Mesenchymal stem cell (in vitro differentiated cells and primary cell): ENCODE measurements around the gene CCR3.
A peak's percentile ranks its signal among the peaks of the same experiment; 100 is the strongest.

Experiments
- DNase-seq: peaks from one replicate; pipeline ENCODE4 v3.0.0-alpha.2; 2013
- H2AFZ ChIP-seq: one replicate; pipeline ENCODE4 v1.6.1; 2013; ENCODE audit warnings: low read depth, mild to moderate bottlenecking, control low read depth, inconsistent platforms, low read length, moderate library complexity
- H2AK5ac ChIP-seq: 2 replicates; pipeline ENCODE4 v1.6.1; 2013; ENCODE audit warnings: low read length, moderate library complexity, mild to moderate bottlenecking, inconsistent platforms; ENCODE audit not compliant: severe bottlenecking
- H2BK120ac ChIP-seq: one replicate; pipeline ENCODE4 v1.6.1; 2013; ENCODE audit warnings: low read depth, mild to moderate bottlenecking, inconsistent platforms, low read length, moderate library complexity
- H2BK12ac ChIP-seq, 2 experiments: one replicate each; pipeline ENCODE4 v1.6.1; 2013; ENCODE audit warnings: inconsistent platforms in 2 of 2, low read length in 2 of 2, mild to moderate bottlenecking in 2 of 2, moderate library complexity in 2 of 2, control low read depth in 1 of 2
- H2BK15ac ChIP-seq: one replicate; pipeline ENCODE4 v1.6.1; 2013; ENCODE audit warnings: mild to moderate bottlenecking, low read depth, inconsistent platforms; ENCODE audit not compliant: poor library complexity, severe bottlenecking
- H2BK5ac ChIP-seq: 2 replicates; pipeline ENCODE4 v1.6.1; 2013; ENCODE audit warnings: low read depth, mild to moderate bottlenecking, low read length, control low read depth, inconsistent platforms; ENCODE audit not compliant: poor library complexity, severe bottlenecking
- H3K14ac ChIP-seq, 2 experiments: one replicate each; pipeline ENCODE4 v1.6.1; 2013; ENCODE audit warnings: inconsistent platforms in 2 of 2, low read length in 2 of 2, control low read depth in 1 of 2, mild to moderate bottlenecking in 1 of 2, moderate library complexity in 1 of 2
- H3K18ac ChIP-seq, 2 experiments: one replicate each; pipeline ENCODE4 v1.6.1; 2013; ENCODE audit warnings: inconsistent platforms in 2 of 2, low read length in 2 of 2, control low read depth in 1 of 2, low read depth in 1 of 2, mild to moderate bottlenecking in 1 of 2
- H3K23ac ChIP-seq, 2 experiments: one replicate each; pipeline ENCODE4 v1.6.1; 2013; ENCODE audit warnings: inconsistent platforms in 2 of 2, low read length in 2 of 2, mild to moderate bottlenecking in 2 of 2, moderate library complexity in 2 of 2, control low read depth in 1 of 2
- H3K27ac ChIP-seq: 2 replicates; pipeline ENCODE4 v1.5.1; 2013; ENCODE audit warnings: mild to moderate bottlenecking, moderate library complexity, low read length, control low read depth, inconsistent platforms; ENCODE audit not compliant: poor library complexity, severe bottlenecking
- H3K27me3 ChIP-seq, 2 experiments: 2 replicates each; pipeline versions ENCODE4 v1.6.1 to v1.7.0; 2013; ENCODE audit warnings: low read length in 2 of 2, mild to moderate bottlenecking in 2 of 2, moderate library complexity in 2 of 2, control low read depth in 1 of 2, inconsistent platforms in 1 of 2; ENCODE audit not compliant: control insufficient read depth in 1 of 2, insufficient read depth in 1 of 2
- H3K36me3 ChIP-seq, 2 experiments: 2 replicates each; pipeline versions ENCODE4 v1.6.1 to v1.7.0; 2013; ENCODE audit warnings: low read length in 2 of 2, control low read depth in 1 of 2, inconsistent platforms in 1 of 2, low read depth in 1 of 2, mild to moderate bottlenecking in 1 of 2; ENCODE audit not compliant: insufficient read depth in 2 of 2, control insufficient read depth in 1 of 2
- H3K4ac ChIP-seq, 2 experiments: one replicate each; pipeline ENCODE4 v1.6.1; 2013; ENCODE audit warnings: inconsistent platforms in 2 of 2, low read length in 2 of 2, mild to moderate bottlenecking in 2 of 2, moderate library complexity in 2 of 2, control low read depth in 1 of 2, low read depth in 1 of 2
- H3K4me1 ChIP-seq: 2 replicates; pipeline ENCODE4 v1.6.1; 2013; ENCODE audit warnings: low read depth, low read length, control low read depth; ENCODE audit not compliant: control insufficient read depth, insufficient read depth
- H3K4me2 ChIP-seq: 2 replicates; pipeline ENCODE4 v1.6.1; 2013; ENCODE audit warnings: low read length, mild to moderate bottlenecking, inconsistent platforms; ENCODE audit not compliant: poor library complexity, severe bottlenecking
- H3K4me3 ChIP-seq, 2 experiments: 2 replicates each; pipeline versions ENCODE4 v1.5.1 to v1.7.0; 2013; ENCODE audit warnings: low read length in 2 of 2, mild to moderate bottlenecking in 2 of 2, control low read depth in 1 of 2, low read depth in 1 of 2; ENCODE audit not compliant: insufficient read depth in 1 of 2
- H3K79me1 ChIP-seq: replicated peaks from 2 replicates; pipeline ENCODE4 v1.6.1; 2013; ENCODE audit warnings: mild to moderate bottlenecking, control low read depth, low read length, inconsistent platforms; ENCODE audit not compliant: poor library complexity, severe bottlenecking
- H3K9ac ChIP-seq: 2 replicates; pipeline ENCODE4 v1.7.0; 2013; ENCODE audit warnings: mild to moderate bottlenecking, low read length, moderate library complexity
- H3K9me3 ChIP-seq: 2 replicates; pipeline ENCODE4 v1.7.0; 2013; ENCODE audit warnings: mild to moderate bottlenecking, low read length; ENCODE audit not compliant: control insufficient read depth
- H4K8ac ChIP-seq: one replicate; pipeline ENCODE4 v1.6.1; 2013; ENCODE audit warnings: inconsistent platforms, mild to moderate bottlenecking, low read length, moderate library complexity
- H4K91ac ChIP-seq: one replicate; pipeline ENCODE4 v1.6.1; 2013; ENCODE audit warnings: mild to moderate bottlenecking, low read length, inconsistent platforms
- WGBS: methylation state at CpG from one replicate; pipeline ENCODE4 v1.1.7; 2013; ENCODE audit warnings: mixed read lengths; 5-methylcytosine and 5-hydroxymethylcytosine counted together

CCR3 gene

GRCh38 chr3:46278816-46279672 is 36.8 kb downstream of the CCR3 start:
- H4K91ac ChIP-seq, result no peak overlapping the region
- no peak for DNase-seq
- H3K9me3 ChIP-seq, result peaks cover 17% of the 10 kb centered on the region
- no peaks in the 10 kb centered on the region for H3K4me1 ChIP-seq
- no peak overlapping the region for H4K8ac ChIP-seq
- H2BK120ac ChIP-seq, result no peak overlapping the region
- no peak overlapping the region for H3K23ac ChIP-seq
- H2BK5ac ChIP-seq, result no peak overlapping the region
- H3K4ac ChIP-seq, result no peak overlapping the region
- 96% methylated on average over 3 of the region's 3 CpGs for WGBS
- H3K27me3 ChIP-seq, result no peaks in the 10 kb centered on the region
- H3K27ac ChIP-seq, result no peak overlapping the region
- no peak overlapping the region for H3K14ac ChIP-seq
- H2BK15ac ChIP-seq, result no peak overlapping the region
- no peak overlapping the region for H2AK5ac ChIP-seq
- no peaks in the 10 kb centered on the region for H3K36me3 ChIP-seq
- no peak overlapping the region for H3K4me3 ChIP-seq
- H3K9ac ChIP-seq, result no peak overlapping the region
- no peak overlapping the region for H3K4me2 ChIP-seq
- H3K79me1 ChIP-seq, result no peaks in the 10 kb centered on the region
- H2BK12ac ChIP-seq, result no peak overlapping the region
- no peak overlapping the region for H2AFZ ChIP-seq
- H3K18ac ChIP-seq, result no peak overlapping the region

- Histone ChIP-seq H2AK5ac (no peak overlapping the region), H2BK120ac (no peak overlapping the region), H3K27me3 (no peaks in the 10 kb centered on the region), H3K18ac (no peak overlapping the region), H2BK15ac (no peak overlapping the region), H4K8ac (no peak overlapping the region), H3K23ac (no peak overlapping the region), H3K4me1 (no peaks in the 10 kb centered on the region), H3K14ac (no peak overlapping the region), H3K9ac (no peak overlapping the region), H3K4me3 (no peak overlapping the region), H2BK12ac (no peak overlapping the region), H3K9me3 (peaks cover 13% of the 10 kb centered on the region), H2AFZ (no peak overlapping the region), H3K36me3 (no peaks in the 10 kb centered on the region), H3K4ac (no peak overlapping the region), H3K79me1 (no peaks in the 10 kb centered on the region), H4K91ac (no peak overlapping the region), H3K4me2 (no peak overlapping the region), H3K27ac (no peak overlapping the region), H2BK5ac (no peak overlapping the region)
- WGBS, result 77% methylated on average over 4 of the region's 5 CpGs
- DNase-seq, result peak; percentile 9
Measured at GRCh38 chr3:46280105-46280797, 38.0 kb downstream of the CCR3 start.

GRCh38 chr3:46281551-46281950 is 39.3 kb downstream of the CCR3 start:
- H3K27ac ChIP-seq, result no peak overlapping the region
- WGBS, result 96% methylated on average over 1 of the region's 1 CpG
- H3K18ac ChIP-seq, result no peak overlapping the region
- no peak overlapping the region for H2AK5ac ChIP-seq
- H3K27me3 ChIP-seq, result no peaks in the 10 kb centered on the region
- H3K4ac ChIP-seq, result no peak overlapping the region
- H3K4me2 ChIP-seq, result no peak overlapping the region
- H3K4me1 ChIP-seq, result no peaks in the 10 kb centered on the region
- no peak overlapping the region for H4K8ac ChIP-seq
- peaks cover 13% of the 10 kb centered on the region for H3K9me3 ChIP-seq
- no peak overlapping the region for H2AFZ ChIP-seq
- no peak for DNase-seq
- no peak overlapping the region for H2BK15ac ChIP-seq
- H3K79me1 ChIP-seq, result no peaks in the 10 kb centered on the region
- no peak overlapping the region for H3K9ac ChIP-seq
- H2BK120ac ChIP-seq, result no peak overlapping the region
- no peak overlapping the region for H4K91ac ChIP-seq
- no peak overlapping the region for H2BK12ac ChIP-seq
- H3K23ac ChIP-seq, result no peak overlapping the region
- no peak overlapping the region for H3K4me3 ChIP-seq
- no peak overlapping the region for H2BK5ac ChIP-seq
- no peak overlapping the region for H3K14ac ChIP-seq
- H3K36me3 ChIP-seq, result no peaks in the 10 kb centered on the region

- Histone ChIP-seq H2BK120ac (no peak overlapping the region), H3K36me3 (no peaks in the 10 kb centered on the region), H3K4me1 (no peaks in the 10 kb centered on the region), H3K9me3 (peaks cover 13% of the 10 kb centered on the region), H3K27ac (no peak overlapping the region), H2AK5ac (no peak overlapping the region), H2BK15ac (no peak overlapping the region), H3K14ac (no peak overlapping the region), H3K27me3 (no peaks in the 10 kb centered on the region), H2BK12ac (no peak overlapping the region), H4K8ac (no peak overlapping the region), H2AFZ (no peak overlapping the region), H3K79me1 (no peaks in the 10 kb centered on the region), H3K4me3 (no peak overlapping the region), H2BK5ac (no peak overlapping the region), H3K4ac (no peak overlapping the region), H4K91ac (no peak overlapping the region), H3K18ac (no peak overlapping the region), H3K9ac (no peak overlapping the region), H3K23ac (no peak overlapping the region), H3K4me2 (no peak overlapping the region)
- DNase-seq, result no peak
- WGBS, result 83% methylated on average over 4 of the region's 4 CpGs
Measured at GRCh38 chr3:46282041-46282440, 39.8 kb downstream of the CCR3 start.
